Panc1 (cell line): Measurements from ENCODE around the gene ATRNL1. TPM values are rescaled to one million over a fixed set of nuclear protein-coding genes. Genes with fewer than 3 reads are reported as not detected.

Experiments
- ATAC-seq: fragments of 200-7000 bp; cut with Tn5 transposase; 2 replicates; pipeline ENCODE4 v1.9.1; 2020; ENCODE audit warnings: mild to moderate bottlenecking, moderate library complexity
- BruUV-seq: library from RNA; stranded (reverse); fragments of 400-500 nt; replicated peaks from 2 replicates; lab custom pipeline; 2021; lab: Mats Ljungman, UMichigan
- CTCF ChIA-PET: fragments of 300-600 bp; sonication (Branson Sonifier 250); formaldehyde crosslinking; loops from one replicate; lab custom pipeline; 2022; ENCODE audit warnings: antibody characterized with exemption; lab: Charles Lee
- POLR2A ChIA-PET: fragments of 300-600 bp; sonication (Branson Sonifier 250); formaldehyde crosslinking; loops from one replicate; lab custom pipeline; 2022; ENCODE audit warnings: antibody characterized with exemption; lab: Charles Lee
- DNase-seq: peaks from one replicate; pipeline ENCODE4 v3.0.0-alpha.2; 2010; ENCODE audit warnings: low read depth, low spot score
- H3K27ac ChIP-seq: 2 replicates; pipeline ENCODE4 v1.5.1; 2011; ENCODE audit warnings: mild to moderate bottlenecking, low read length, inconsistent platforms
- H3K27me3 ChIP-seq: fragments of 200-500 bp; sonication (Bioruptor generic); 2 replicates; pipeline ENCODE4 v1.6.0; 2014; ENCODE audit warnings: low read length, inconsistent platforms; ENCODE audit not compliant: control insufficient read depth, insufficient read depth
- H3K36me3 ChIP-seq: fragments of 200-500 bp; sonication (Bioruptor generic); 2 replicates; pipeline ENCODE4 v1.5.1; 2014; ENCODE audit warnings: inconsistent platforms, mild to moderate bottlenecking, low read length, moderate library complexity; ENCODE audit not compliant: control insufficient read depth, insufficient read depth
- H3K4me1 ChIP-seq: 2 replicates; pipeline ENCODE4 v1.5.1; 2011; ENCODE audit warnings: inconsistent platforms, mild to moderate bottlenecking, low read length, moderate library complexity; ENCODE audit not compliant: control insufficient read depth, insufficient read depth
- H3K4me3 ChIP-seq, 2 experiments: 2 replicates each; pipeline ENCODE4 v1.5.1; 2011 to 2012; ENCODE audit warnings: low read depth in 2 of 2, low read length in 2 of 2, mild to moderate bottlenecking in 2 of 2, inconsistent platforms in 1 of 2, moderate library complexity in 1 of 2
- H3K9me3 ChIP-seq: fragments of 200-500 bp; sonication (Bioruptor generic); 2 replicates; pipeline ENCODE4 v1.5.1; 2014; ENCODE audit warnings: low read depth, mild to moderate bottlenecking, inconsistent platforms, low read length, moderate library complexity; ENCODE audit not compliant: control insufficient read depth, insufficient read depth
- CTCF ChIP-seq: fragments of 450-650 bp; IDR thresholded peaks from 2 replicates; pipeline ENCODE4 v1.5.1; 2017; ENCODE audit warnings: mild to moderate bottlenecking
- POLR2AphosphoS5 ChIP-seq: IDR thresholded peaks from 2 replicates; pipeline ENCODE4 v1.6.1; 2012; ENCODE audit warnings: mild to moderate bottlenecking, low read depth, low read length, moderate library complexity
- REST ChIP-seq, 2 experiments: IDR thresholded peaks; 2 replicates each; pipeline ENCODE4 v1.6.1; 2011 to 2012; ENCODE audit warnings: low read depth in 2 of 2, control low read depth in 1 of 2, low read length in 1 of 2, mild to moderate bottlenecking in 1 of 2, moderate library complexity in 1 of 2; ENCODE audit not compliant: insufficient read depth in 1 of 2
- SIN3A ChIP-seq: IDR thresholded peaks from 2 replicates; pipeline ENCODE4 v1.6.1; 2012; ENCODE audit warnings: low read depth, mild to moderate bottlenecking, low read length, moderate library complexity, borderline replicate concordance; ENCODE audit not compliant: insufficient read depth
- TCF7L2 ChIP-seq: IDR thresholded peaks from 2 replicates; pipeline ENCODE4 v1.6.1; 2011; ENCODE audit warnings: mild to moderate bottlenecking, low read depth, low read length, inconsistent platforms
- in situ Hi-C: cut with HindIII; loops from 2 replicates; pipeline ENCODE4 v1.10.0; 2016; ENCODE audit warnings: low sequenced_read_pairs, low pct_unique_long_range_greater_than_20kb
- intact Hi-C: fragments of 100-400 bp; cut with micrococcal nuclease; formaldehyde crosslinking; loops from one replicate; pipeline ENCODE4 v1.10.0; 2022; ENCODE audit not compliant: unreplicated experiment
- total RNA-seq: library from RNA; stranded (reverse); gene quantifications from one replicate; pipeline ENCODE4 v1.2.1, GENCODE V29; 2021; ENCODE audit not compliant: unreplicated experiment

ATRNL1 gene
- total RNA-seq, 1 experiment from 2014 or later, result 17.1 TPM

- in situ Hi-C loops (no loop called here), intact Hi-C loops (no loop called here)
- ATAC-seq, result no peak
- no TSS peak for BruUV-seq
- TF ChIP-seq POLR2AphosphoS5, result no peak
- no peak for TF ChIP-seq SIN3A
- TF ChIP-seq CTCF, result no peak
- no peak for TF ChIP-seq REST (IDR thresholded peaks at IDR 0.05; ENCODE audit: insufficient read depth in 1 of 2, low read depth in 2 of 2, low read length in 1 of 2)
- no peak for TF ChIP-seq TCF7L2
- no peak overlapping the region for H3K4me3 ChIP-seq
- H3K36me3 ChIP-seq, result no peaks in the 10 kb centered on the region
- POLR2A ChIA-PET, result no interaction called here
- no peaks in the 10 kb centered on the region for H3K9me3 ChIP-seq
- H3K27ac ChIP-seq, result no peak overlapping the region
- DNase-seq, result no peak
- CTCF ChIA-PET, result no interaction called here
- H3K27me3 ChIP-seq, result no peaks in the 10 kb centered on the region
- H3K4me1 ChIP-seq, result peaks cover 3% of the 10 kb centered on the region; the same call in 1 of the 2 replicates
These were observed 25.2 kb downstream of the ATRNL1 start for GRCh38 chr10:115118346-115118745.

DNA sequence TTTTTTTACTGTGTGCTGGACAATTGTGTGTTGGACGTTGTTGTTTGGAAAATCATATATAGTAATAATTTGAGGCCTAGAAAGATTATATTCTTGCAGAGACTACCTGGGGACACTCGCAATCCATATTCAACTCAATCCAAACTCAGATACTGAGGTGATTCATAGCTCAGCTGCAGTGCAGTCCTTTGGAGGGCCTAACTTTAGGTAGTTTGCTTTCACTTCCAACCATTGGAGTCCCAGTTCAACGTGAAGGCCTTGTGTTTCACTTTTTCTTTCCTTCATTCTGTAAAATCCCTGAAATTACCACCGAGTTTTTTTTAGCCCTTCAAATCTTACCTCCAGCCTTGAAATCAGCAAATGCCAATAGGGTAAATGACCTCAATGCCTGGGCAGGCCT, 32.3 kb downstream of the ATRNL1 start:
- ChIA-PET POLR2A (no interaction called here), CTCF (interaction anchor here (0.7 kb wide), 1 partner anchor 1780 kb away, joined by 3 read pairs; no protein-coding TSS in a partner anchor)
- TF ChIP-seq CTCF (no peak), SIN3A (no peak), REST (IDR thresholded peaks at IDR 0.05; ENCODE audit: insufficient read depth in 1 of 2, low read depth in 2 of 2, low read length in 1 of 2) (no peak), POLR2AphosphoS5 (no peak), TCF7L2 (no peak)
- in situ Hi-C loops, result no loop called here
- H3K36me3 ChIP-seq, result no peaks in the 10 kb centered on the region
- no peak overlapping the region for H3K4me3 ChIP-seq
- no TSS peak for BruUV-seq
- intact Hi-C loops, result no loop called here
- no peaks in the 10 kb centered on the region for H3K4me1 ChIP-seq
- DNase-seq, result no peak
- no peaks in the 10 kb centered on the region for H3K27me3 ChIP-seq
- no peak overlapping the region for H3K27ac ChIP-seq
- H3K9me3 ChIP-seq, result no peaks in the 10 kb centered on the region
- ATAC-seq, result no peak; the same call in 1 of the 2 replicates
